GM13976 (cell line): ENCODE data around the gene HOPX.

Experiments used
- DNase-seq: peaks from one replicate; pipeline ENCODE4 v3.0.0; 2012; ENCODE audit warnings: low spot score
- in situ Hi-C: fragments of 300-500 bp; cut with MboI; formaldehyde crosslinking; loops from one replicate; pipeline ENCODE4 v1.12.0; 2022; ENCODE audit warnings: low sequenced_read_pairs, mixed read lengths, inconsistent platforms; ENCODE audit not compliant: unreplicated experiment
- TF ChIP-seq, protein P1 (sequence below): IDR thresholded peaks from 2 replicates; pipeline ENCODE4 v1.5.1; 2012; ENCODE audit warnings: borderline replicate concordance, mild to moderate bottlenecking; ENCODE audit not compliant: insufficient read depth; ENCODE audit errors: extremely low read depth, missing control alignments, control extremely low read depth

The HOPX gene

GRCh38 chr4:56633486-56633885, 47.6 kb downstream of the HOPX start:
- DNase-seq: no peak
- in situ Hi-C loops: no loop called here
- TF ChIP-seq, protein P1, sequence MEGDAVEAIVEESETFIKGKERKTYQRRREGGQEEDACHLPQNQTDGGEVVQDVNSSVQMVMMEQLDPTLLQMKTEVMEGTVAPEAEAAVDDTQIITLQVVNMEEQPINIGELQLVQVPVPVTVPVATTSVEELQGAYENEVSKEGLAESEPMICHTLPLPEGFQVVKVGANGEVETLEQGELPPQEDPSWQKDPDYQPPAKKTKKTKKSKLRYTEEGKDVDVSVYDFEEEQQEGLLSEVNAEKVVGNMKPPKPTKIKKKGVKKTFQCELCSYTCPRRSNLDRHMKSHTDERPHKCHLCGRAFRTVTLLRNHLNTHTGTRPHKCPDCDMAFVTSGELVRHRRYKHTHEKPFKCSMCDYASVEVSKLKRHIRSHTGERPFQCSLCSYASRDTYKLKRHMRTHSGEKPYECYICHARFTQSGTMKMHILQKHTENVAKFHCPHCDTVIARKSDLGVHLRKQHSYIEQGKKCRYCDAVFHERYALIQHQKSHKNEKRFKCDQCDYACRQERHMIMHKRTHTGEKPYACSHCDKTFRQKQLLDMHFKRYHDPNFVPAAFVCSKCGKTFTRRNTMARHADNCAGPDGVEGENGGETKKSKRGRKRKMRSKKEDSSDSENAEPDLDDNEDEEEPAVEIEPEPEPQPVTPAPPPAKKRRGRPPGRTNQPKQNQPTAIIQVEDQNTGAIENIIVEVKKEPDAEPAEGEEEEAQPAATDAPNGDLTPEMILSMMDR: no peak

DNA sequence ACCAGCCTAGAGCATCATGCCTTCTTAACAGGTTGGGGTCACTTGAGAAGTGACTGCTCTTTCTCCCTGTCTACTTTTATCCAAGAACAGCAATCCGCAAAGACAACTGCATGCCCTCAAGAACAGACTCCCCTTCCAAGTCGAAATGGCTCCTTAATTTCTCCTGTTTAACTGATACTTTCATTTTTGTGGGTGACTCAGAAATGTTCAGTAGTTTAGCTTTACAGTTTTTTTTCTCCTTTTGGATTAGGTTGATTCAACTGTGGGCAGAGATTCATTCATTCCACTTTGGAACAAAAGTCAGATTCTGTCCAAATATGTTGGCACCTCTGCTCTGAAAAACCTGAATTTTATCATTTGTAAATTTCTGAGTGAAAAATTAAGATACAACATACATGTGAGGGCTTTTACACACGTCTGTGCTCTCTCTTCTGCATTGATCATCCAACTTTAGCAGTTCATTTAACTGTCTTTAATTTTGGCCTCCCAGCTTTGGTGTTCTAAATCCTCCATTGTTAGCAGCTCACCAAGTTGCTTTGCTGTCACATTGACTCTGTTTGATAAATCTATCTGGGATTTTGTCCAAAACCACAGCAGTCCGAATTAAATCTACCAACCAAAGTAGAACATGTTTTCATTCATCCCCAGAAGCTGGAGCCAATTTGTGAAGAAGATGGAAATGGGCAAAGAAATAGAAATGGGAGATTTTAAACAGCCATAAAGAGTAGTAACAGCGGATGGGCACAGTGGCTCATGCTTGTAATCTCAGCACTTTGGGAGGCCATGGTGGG, 50.0 kb downstream of the HOPX start:
- TF ChIP-seq, protein P1: no peak

DNA sequence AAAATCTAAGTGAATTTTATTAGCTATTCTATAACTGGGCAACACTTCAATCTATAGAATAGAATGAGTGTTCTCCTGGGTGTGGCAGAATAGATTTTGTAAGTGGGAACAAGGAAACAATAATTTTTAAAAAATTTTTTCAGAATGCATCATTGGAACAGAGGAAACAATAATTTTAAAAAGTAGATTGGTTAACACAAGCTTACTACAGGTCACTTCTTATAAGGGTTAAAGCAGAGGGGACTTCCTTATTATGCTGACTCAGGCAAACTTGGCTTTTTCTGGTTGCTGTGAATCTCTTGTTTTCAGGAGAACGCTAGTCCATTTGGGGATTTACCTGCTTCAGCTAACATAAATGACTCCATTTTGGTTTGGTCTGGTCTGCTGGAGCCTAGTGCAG, 52.5 kb downstream of the HOPX start:
- TF ChIP-seq, protein P1: no peak
- no peak for DNase-seq
- in situ Hi-C loops: no loop called here

More for the DNA sequence above, 50.0 kb downstream of the HOPX start:
- in situ Hi-C loops: no loop called here
- DNase-seq: no peak

DNA sequence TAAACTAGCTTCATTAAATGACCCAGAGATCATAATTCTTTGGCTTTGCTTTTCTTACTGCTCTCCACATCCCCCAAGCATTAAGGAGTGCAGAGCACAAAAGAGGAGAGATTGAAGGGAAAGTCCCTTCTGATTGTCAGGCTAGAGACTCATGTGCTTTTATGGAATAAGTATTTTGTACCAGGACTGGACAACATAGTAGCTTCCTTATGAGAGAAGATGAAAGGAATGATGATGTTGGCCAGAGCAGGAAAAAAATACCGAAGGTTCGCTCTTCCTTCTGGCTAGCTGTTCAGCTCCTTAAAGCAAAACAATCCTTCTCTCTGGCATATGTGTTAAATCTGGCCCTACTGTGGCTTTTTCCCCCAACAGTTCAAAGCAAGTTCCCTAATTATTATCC, 53.1 kb downstream of the HOPX start:
- in situ Hi-C loops: no loop called here
- no peak for DNase-seq
- TF ChIP-seq, protein P1: no peak

GRCh38 chr4:56627375-56627774, 53.7 kb downstream of the HOPX start:
- in situ Hi-C loops: no loop called here
- no peak for DNase-seq
- TF ChIP-seq, protein P1: no peak

GRCh38 chr4:56626963-56627362, 54.1 kb downstream of the HOPX start:
- TF ChIP-seq, protein P1: peak; percentile 51
- in situ Hi-C loops: no loop called here
- no peak for DNase-seq
